GM19351 (cell line): ENCODE data around the gene RPTOR.

Source experiments
- ATAC-seq: cut with Tn5 transposase; IDR thresholded peaks from one replicate; pipeline ENCODE4 v1.9.1; 2021; ENCODE audit warnings: mild to moderate bottlenecking, moderate library complexity; ENCODE audit not compliant: unreplicated experiment

The RPTOR gene

GRCh38 chr17:80894726-80895125 lies 350.1 kb downstream of the RPTOR start:
- no peak for ATAC-seq

DNA sequence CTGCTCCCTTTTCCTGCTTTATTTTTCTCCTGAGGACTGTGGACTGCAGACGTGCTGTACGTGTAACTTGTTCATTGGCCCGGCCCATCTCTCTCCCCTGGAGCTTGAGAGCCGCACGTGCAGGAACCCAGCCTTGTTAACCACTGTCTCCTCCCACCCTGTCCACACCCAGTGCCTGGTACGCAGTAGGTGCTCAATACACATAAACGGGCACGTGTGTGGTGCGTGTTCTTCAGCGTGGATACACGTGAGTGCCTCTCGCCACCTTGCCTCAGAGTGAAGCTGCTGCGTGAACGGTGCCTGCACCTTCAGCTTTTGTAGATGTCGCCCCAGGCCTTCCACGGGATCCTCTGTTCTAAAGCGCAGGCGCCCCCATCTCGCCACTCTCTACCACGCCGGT lies 350.7 kb downstream of the RPTOR start:
- no peak for ATAC-seq

- no peak for ATAC-seq
Observed at GRCh38 chr17:80898716-80899115, 354.1 kb downstream of the RPTOR start.

DNA sequence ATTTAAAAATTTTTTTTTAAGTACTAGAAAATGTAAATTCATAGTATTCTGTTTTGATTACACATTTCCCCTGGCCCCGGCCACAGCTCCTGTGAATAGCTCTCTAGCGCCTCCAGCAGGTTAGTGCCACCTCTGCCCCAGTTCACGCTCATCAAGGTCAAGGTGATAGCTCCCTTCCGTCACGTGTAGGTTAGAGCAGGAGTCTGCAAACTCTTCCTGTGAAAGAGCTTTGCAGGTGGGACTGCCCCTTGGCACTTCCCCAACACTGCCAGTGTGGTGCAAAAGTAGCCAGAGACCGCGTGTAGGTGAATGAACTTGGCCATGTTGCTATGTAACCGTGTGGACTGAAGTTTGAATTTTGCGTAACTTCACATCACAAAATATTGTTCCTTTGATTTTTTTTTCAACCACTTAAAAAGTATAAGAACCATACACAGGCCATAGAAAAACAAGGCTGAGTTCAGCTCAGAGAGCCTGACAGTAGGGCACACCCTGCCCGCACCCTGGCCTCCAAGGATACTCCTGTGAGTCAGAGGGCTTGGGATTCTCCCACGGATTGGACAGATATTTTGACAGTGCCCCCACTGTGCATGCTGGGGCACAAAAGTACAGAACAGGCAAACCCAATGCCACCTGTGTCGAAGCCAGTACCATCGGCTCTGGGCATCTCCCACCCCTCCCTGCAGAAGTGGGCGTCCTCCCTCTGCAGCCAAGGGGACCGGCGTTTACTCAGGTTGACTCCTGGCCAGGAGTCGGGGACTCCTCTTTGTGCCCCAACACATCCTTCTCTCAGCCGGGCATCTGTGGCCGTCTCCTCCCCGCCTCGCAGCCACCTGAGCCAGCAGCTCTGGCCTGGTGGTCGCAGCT lies 355.0 kb downstream of the RPTOR start:
- ATAC-seq: no peak

GRCh38 chr17:80901319-80901718 lies 356.7 kb downstream of the RPTOR start:
- ATAC-seq: no peak

- ATAC-seq: no peak
Observed at GRCh38 chr17:80902197-80902962, 357.7 kb downstream of the RPTOR start.

DNA sequence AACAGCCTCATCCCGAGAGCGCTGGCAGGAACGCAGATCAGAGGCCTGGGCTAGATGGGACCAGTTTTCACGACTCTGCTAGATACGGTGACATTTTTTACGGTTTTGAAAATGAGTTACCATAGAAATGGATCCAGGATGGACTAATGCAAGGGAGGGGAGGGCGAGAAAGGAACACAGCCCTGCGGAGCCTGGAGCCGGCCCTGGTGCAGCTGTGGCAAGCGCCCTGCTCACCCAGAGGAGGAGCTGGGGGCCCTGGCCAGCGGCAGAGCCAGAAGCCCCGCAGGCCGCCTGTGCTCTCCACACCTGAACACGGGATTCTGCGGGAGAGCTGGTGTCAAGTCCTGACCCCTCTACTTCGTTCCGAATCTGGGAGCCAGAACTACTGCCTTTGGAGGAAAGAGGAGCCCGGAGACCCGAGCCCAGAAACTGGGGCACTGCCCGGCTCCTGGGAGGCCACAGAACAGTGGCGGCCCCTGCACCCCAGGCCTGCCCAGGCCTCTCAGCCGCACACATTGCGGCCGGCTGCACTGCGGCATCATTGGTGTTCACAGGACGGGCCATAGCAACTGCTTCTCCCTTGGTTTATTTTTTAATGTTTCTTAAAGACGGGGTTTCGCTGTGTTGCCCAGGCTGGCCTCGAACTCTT lies 358.4 kb downstream of the RPTOR start:
- ATAC-seq: no peak

GRCh38 chr17:80904036-80904753 lies 359.6 kb downstream of the RPTOR start:
- no peak for ATAC-seq

GRCh38 chr17:80905586-80906230 lies 361.1 kb downstream of the RPTOR start:
- ATAC-seq: no peak

- no peak for ATAC-seq
Observed at GRCh38 chr17:80906364-80907259, 362.0 kb downstream of the RPTOR start.

GRCh38 chr17:80907281-80907680 lies 362.6 kb downstream of the RPTOR start:
- no peak for ATAC-seq

DNA sequence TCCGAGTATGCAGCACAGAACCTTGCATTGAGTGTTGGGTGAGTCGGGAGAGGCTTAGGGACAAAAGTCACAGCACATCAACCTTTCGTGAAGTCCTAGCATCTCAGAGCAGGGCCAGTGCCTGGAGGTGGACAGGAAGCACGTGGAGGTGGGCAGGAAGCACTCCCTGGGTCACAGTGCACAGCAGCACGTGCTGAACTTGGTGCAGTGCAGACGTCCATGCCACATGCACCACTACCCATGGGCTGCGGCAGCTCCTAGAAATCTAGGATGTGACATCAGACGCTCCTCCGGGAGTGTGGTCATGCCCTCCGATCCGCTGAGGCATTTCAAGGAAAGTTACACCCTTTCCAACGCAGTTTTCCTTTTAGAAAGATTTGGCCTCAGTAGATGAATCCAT lies 363.6 kb downstream of the RPTOR start:
- ATAC-seq: no peak

- no peak for ATAC-seq
Observed at GRCh38 chr17:80908776-80909175, 364.1 kb downstream of the RPTOR start.

GRCh38 chr17:80909635-80910034 lies 365.0 kb downstream of the RPTOR start:
- ATAC-seq: no peak

- no peak for ATAC-seq
Observed at GRCh38 chr17:80910043-80910442, 365.4 kb downstream of the RPTOR start.

GRCh38 chr17:80912476-80912875 lies 367.8 kb downstream of the RPTOR start:
- no peak for ATAC-seq

DNA sequence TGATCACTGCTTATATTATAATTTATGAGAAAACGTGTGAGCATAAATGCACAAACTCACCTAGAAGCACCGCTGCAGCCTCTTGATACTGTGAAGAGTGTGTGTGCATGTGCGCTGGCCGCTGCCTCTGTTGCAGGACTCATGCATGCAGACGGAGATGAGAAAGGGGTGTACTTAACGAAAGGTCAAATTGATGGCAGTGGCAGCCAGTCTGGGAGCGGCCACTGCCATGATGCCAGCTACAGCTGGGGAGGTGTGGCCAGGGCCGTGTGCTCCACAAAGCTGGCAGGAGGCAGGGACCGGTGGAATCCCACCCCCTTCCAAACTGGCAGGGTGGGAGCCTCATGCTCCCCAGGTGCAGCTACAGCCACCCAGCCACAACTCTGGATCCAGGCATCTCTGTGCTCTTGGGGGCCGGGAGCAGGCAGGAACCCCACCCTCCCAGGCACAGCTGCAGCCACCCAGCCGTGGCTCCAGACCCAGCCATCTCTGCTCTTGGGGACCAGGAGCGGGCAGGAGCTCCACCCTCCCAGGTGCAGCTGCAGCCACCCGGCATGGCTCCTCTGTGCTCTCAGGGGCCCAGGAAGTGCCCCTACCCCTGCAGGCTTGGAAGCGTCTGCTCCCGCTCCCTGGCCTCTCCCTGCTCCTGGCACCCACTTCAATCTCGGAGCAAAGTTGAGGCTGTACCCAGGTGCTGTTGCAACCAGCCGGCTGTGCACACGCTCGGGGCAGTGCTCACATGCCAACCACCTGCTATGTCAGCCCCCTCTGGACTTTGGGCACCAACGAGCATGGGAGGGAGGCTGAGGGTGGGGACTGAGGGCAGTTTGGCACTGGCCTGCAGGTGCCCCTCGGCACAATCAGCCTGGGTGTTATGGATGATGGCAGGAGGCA lies 369.5 kb downstream of the RPTOR start:
- no peak for ATAC-seq

DNA sequence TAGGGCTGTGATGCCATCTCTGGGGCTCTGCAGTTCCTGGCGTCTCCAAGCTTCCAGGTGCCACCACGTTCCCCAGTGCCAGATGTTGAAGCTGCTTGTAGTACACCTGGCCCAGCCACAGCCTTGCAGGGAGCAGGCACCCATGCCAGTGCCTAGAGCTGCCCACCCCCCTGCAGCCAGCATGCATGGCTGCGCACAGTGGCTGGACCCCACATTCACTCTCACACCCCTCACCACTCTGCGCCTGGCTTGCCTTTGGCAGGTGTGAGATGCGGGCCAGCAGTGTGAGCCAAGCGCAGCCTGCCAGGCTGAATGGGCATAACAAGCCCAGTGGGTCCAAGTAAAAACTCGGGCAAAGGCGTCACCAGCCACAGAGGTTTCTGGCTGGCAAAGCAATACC lies 371.6 kb downstream of the RPTOR start:
- ATAC-seq: no peak
